Measurements from ENCODE around the gene TEKT1. TPM values are rescaled to one million over a fixed set of nuclear protein-coding genes. Genes with fewer than 3 reads are reported as not detected.

Gene TEKT1
- total RNA-seq, 2 donors from 2014 or later: not detected

DNA sequence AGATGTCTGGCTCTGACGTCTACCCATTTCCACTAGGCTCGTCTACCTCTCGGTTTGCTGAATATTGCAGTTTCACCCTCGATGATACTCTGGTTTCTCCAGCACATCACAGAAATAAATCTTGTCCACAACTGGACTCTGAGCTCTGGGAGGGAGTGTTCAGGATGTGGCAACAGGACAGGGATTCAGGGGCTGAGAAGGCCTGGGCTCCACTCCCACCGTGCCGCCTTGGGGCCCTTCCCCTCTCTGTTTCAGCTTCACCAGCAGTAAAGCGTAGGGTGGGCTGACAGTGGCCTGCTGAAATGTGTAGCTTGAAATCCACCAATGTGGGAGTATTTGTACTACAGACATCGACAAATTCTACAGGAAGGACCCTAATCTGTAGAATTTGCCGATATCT lies 20.0 kb downstream of the TEKT1 start:
- H3K36me3 ChIP-seq: no peaks in the 10 kb centered on the region
- H3K9me3 ChIP-seq: no peaks in the 10 kb centered on the region
- no peak for ATAC-seq (ENCODE audit: insufficient number of reproducible peaks, low FRiP score, low read depth)
- no peaks in the 10 kb centered on the region for H3K27me3 ChIP-seq (replicated peaks; ENCODE audit: insufficient read depth)
- H3K27ac ChIP-seq: no peak overlapping the region
- DNase-seq (ENCODE audit: low spot score): no peak
- TF ChIP-seq CTCF (IDR thresholded peaks at IDR 0.05): no peak
- H3K4me1 ChIP-seq (ENCODE audit: control insufficient read depth in 1 of 2, low read depth in 2 of 2): no peaks in the 10 kb centered on the region
- no peak overlapping the region for H3K4me3 ChIP-seq

- no peaks in the 10 kb centered on the region for H3K27me3 ChIP-seq (replicated peaks; ENCODE audit: insufficient read depth)
- no peak overlapping the region for H3K4me3 ChIP-seq
- DNase-seq (ENCODE audit: low spot score): no peak
- no peak overlapping the region for H3K27ac ChIP-seq
- TF ChIP-seq CTCF (IDR thresholded peaks at IDR 0.05): no peak
- H3K4me1 ChIP-seq (ENCODE audit: control insufficient read depth in 1 of 2, low read depth in 2 of 2): no peaks in the 10 kb centered on the region
- no peaks in the 10 kb centered on the region for H3K9me3 ChIP-seq
- no peak for ATAC-seq (ENCODE audit: insufficient number of reproducible peaks, low FRiP score, low read depth)
- H3K36me3 ChIP-seq: no peaks in the 10 kb centered on the region
Observed at GRCh38 chr17:6800422-6801027, 31.0 kb downstream of the TEKT1 start.

- DNase-seq (ENCODE audit: low spot score): no peak
- no peaks in the 10 kb centered on the region for H3K36me3 ChIP-seq
- no peak for TF ChIP-seq CTCF (IDR thresholded peaks at IDR 0.05)
- no peaks in the 10 kb centered on the region for H3K4me1 ChIP-seq (ENCODE audit: control insufficient read depth in 1 of 2, low read depth in 2 of 2)
- no peaks in the 10 kb centered on the region for H3K9me3 ChIP-seq
- no peak for ATAC-seq (ENCODE audit: insufficient number of reproducible peaks, low FRiP score, low read depth)
- no peak overlapping the region for H3K27ac ChIP-seq
- no peak overlapping the region for H3K4me3 ChIP-seq
- H3K27me3 ChIP-seq (replicated peaks; ENCODE audit: insufficient read depth): no peaks in the 10 kb centered on the region
Observed at GRCh38 chr17:6799738-6800137, 31.8 kb downstream of the TEKT1 start.

- H3K27me3 ChIP-seq (replicated peaks; ENCODE audit: insufficient read depth): no peaks in the 10 kb centered on the region
- no peak overlapping the region for H3K4me3 ChIP-seq
- DNase-seq (ENCODE audit: low spot score): no peak
- H3K27ac ChIP-seq: no peak overlapping the region
- no peaks in the 10 kb centered on the region for H3K36me3 ChIP-seq
- no peaks in the 10 kb centered on the region for H3K4me1 ChIP-seq (ENCODE audit: control insufficient read depth in 1 of 2, low read depth in 2 of 2)
- no peak for TF ChIP-seq CTCF (IDR thresholded peaks at IDR 0.05)
- ATAC-seq (ENCODE audit: insufficient number of reproducible peaks, low FRiP score, low read depth): no peak
- H3K9me3 ChIP-seq: no peaks in the 10 kb centered on the region
Observed at GRCh38 chr17:6797718-6798351, 33.7 kb downstream of the TEKT1 start.

GRCh38 chr17:6796887-6797490 lies 34.5 kb downstream of the TEKT1 start:
- Histone ChIP-seq H3K27me3 (replicated peaks; ENCODE audit: insufficient read depth) (no peaks in the 10 kb centered on the region), H3K36me3 (no peaks in the 10 kb centered on the region), H3K9me3 (no peaks in the 10 kb centered on the region), H3K27ac (no peak overlapping the region), H3K4me1 (ENCODE audit: control insufficient read depth in 1 of 2, low read depth in 2 of 2) (no peaks in the 10 kb centered on the region), H3K4me3 (no peak overlapping the region)
- ATAC-seq (ENCODE audit: insufficient number of reproducible peaks, low FRiP score, low read depth): no peak
- no peak for TF ChIP-seq CTCF (IDR thresholded peaks at IDR 0.05)
- no peak for DNase-seq (ENCODE audit: low spot score)

Data from thoracic aorta (tissue), 2 donors.